Activated CD8-positive, alpha-beta memory T cell treated with anti-CD3 and anti-CD28 coated beads, Interleukin-2, amount 50 U/mL, for 24 hours (primary cell): Measurements from ENCODE around the gene ITGA2B.
"Not testable (repeated sequence)": the region's sequence is repeated elsewhere in the genome, so short reads cannot be mapped to it uniquely, and the experiment has no call there.

Experiments used
- DNase-seq: peaks from one replicate; pipeline ENCODE4 v3.0.0-alpha.2; 2020; ENCODE audit errors: extremely low read depth

The ITGA2B gene

DNA sequence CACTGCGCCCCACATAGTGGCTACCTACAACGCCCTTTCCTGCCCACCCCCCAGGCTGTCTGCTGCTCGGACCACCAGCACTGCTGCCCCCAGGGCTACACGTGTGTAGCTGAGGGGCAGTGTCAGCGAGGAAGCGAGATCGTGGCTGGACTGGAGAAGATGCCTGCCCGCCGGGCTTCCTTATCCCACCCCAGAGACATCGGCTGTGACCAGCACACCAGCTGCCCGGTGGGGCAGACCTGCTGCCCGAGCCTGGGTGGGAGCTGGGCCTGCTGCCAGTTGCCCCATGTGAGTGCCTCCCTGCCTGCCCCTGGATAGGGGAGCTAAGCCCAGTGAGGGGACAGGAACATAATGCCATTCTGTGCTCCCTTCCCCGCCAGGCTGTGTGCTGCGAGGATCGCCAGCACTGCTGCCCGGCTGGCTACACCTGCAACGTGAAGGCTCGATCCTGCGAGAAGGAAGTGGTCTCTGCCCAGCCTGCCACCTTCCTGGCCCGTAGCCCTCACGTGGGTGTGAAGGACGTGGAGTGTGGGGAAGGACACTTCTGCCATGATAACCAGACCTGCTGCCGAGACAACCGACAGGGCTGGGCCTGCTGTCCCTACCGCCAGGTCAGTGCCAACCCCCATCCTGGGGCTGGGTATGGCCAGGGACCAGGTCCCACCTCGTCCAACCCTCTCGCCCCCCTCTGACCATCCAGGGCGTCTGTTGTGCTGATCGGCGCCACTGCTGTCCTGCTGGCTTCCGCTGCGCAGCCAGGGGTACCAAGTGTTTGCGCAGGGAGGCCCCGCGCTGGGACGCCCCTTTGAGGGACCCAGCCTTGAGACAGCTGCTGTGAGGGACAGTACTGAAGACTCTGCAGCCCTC lies 37.3 kb downstream of the ITGA2B start:
- DNase-seq: no peak

DNA sequence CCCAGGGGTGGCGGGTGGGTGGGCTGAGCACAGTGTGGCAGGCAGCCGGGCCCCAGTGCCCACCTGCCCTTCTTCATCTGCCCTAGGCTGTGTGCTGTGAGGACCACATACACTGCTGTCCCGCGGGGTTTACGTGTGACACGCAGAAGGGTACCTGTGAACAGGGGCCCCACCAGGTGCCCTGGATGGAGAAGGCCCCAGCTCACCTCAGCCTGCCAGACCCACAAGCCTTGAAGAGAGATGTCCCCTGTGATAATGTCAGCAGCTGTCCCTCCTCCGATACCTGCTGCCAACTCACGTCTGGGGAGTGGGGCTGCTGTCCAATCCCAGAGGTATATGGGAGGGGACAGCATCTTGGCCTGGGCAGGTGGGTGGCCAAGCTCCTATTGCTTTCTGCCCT lies 38.0 kb downstream of the ITGA2B start:
- DNase-seq: no peak

DNA sequence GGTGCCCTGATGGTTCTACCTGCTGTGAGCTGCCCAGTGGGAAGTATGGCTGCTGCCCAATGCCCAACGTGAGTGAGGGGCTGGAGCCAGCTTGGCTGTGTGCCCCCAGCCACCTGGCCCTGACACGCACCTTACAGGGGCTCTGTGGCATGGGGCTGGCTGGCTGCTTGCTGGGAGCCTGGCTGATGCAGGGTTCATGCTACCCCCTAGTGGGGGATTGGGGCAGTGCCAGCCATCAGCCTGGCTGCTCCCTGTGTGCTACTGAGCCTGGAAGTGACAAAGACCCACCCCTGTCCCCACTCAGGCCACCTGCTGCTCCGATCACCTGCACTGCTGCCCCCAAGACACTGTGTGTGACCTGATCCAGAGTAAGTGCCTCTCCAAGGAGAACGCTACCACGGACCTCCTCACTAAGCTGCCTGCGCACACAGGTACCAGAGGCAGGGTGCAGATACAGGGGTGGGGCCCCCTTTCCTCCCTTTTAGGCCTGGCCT lies 38.7 kb downstream of the ITGA2B start:
- peak; percentile 27 for DNase-seq

DNA sequence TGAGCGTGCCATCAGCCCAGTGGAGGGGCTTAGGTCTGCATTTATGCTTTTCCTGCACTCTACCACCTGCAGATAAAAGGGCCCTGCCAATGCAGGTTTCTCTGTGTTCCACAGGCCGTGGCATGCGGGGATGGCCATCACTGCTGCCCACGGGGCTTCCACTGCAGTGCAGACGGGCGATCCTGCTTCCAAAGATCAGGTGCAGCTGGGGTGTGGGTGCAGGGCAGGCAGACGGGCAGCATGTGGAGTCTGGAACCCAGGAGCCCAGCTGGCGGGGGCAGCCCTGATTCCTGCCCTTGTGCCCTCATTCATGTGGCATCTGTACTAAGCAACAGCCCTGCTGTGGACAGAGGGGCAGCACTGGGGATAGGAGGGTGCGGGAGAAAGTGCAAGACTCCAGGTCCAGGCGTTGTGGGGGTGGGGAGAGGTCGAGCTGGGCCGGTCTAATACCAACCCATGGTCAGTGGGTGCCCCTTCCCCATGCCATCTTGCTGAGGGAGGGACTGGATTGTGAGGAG lies 39.8 kb downstream of the ITGA2B start:
- DNase-seq: no peak

DNA sequence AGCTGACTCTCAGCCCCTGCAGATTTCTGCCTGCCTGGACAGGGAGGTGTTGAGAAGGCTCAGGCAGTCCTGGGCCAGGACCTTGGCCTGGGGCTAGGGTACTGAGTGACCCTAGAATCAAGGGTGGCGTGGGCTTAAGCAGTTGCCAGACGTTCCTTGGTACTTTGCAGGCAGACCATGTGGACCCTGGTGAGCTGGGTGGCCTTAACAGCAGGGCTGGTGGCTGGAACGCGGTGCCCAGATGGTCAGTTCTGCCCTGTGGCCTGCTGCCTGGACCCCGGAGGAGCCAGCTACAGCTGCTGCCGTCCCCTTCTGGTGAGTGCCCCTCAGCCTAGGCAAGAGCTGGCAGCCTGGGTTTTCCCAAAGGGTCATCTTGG lies 40.5 kb downstream of the ITGA2B start:
- no peak for DNase-seq

DNA sequence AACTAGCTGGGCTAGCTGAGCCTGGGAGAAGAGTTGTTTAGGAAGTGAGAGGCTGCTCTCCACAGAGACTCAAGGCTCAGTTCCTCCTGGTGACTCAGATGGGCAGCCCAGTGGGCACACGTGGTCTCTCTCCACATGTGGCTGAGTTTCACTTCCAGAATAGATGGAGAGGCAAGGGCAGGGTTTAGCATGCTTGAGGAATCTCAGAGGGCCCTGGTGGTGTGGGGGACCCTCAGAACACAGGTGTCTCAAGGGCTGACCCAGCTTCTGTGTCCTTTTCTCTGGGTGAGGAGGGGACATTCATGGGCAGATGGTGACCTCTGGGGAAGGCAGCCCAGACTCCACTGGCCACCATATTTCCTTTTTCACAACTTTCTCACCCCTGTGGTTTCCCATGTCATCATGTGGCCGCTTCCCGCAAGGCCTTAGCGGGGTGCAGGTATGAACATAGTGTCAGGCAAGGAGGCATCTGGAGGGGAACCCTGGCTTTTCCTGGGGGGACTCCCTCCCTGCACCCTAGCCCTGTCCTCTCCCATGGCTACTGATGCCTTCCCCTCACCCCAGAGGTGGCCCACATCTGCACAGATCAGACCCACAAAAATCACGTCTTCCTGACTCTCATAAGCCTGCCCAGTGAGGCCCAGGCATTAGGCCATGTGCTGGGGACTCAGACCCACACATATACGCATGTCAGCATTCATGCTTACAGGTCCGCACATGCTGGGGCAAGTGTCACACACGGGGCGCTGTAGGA lies 41.0 kb downstream of the ITGA2B start:
- no peak for DNase-seq

DNA sequence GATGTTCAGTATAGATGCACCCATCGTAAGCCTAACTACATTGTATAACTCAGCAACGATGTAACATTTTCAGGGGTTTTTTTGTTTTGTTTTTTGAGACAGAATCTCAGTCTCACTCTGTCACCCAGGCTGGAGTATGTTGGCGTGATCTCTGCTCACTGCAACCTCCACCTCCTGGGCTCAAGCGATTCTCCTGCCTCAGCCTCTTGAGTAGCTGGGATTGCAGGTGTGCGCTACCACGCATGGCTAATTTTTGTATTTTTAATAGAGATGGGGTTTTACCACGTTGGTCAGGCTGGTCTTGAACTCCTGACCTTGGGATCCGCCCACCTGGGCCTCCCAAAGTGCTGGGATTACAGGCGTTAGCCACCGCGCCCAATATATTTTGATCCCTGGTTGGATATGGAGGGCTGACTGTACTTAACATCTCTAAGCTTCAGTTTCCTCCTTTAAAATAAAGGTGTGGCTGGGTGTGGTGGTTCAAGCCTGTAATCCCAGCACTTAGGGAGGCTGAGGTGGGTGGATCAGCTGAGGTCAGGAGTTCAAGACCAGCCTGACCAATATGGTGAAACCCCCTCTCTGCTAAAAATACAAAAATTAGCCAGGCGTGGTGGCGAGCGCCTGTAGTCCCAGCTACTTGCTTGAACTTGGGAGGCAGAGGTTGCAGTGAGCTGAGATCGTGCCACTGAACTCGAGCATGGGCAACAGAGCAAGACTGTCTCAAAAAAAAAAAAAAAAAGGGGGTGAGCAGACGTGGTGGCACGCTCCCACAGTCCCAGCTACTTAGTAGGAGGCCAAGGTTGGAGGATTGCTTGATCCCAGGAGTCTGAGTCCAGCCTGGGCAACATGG lies 42.0 kb downstream of the ITGA2B start:
- DNase-seq: not testable (repeated sequence)

DNA sequence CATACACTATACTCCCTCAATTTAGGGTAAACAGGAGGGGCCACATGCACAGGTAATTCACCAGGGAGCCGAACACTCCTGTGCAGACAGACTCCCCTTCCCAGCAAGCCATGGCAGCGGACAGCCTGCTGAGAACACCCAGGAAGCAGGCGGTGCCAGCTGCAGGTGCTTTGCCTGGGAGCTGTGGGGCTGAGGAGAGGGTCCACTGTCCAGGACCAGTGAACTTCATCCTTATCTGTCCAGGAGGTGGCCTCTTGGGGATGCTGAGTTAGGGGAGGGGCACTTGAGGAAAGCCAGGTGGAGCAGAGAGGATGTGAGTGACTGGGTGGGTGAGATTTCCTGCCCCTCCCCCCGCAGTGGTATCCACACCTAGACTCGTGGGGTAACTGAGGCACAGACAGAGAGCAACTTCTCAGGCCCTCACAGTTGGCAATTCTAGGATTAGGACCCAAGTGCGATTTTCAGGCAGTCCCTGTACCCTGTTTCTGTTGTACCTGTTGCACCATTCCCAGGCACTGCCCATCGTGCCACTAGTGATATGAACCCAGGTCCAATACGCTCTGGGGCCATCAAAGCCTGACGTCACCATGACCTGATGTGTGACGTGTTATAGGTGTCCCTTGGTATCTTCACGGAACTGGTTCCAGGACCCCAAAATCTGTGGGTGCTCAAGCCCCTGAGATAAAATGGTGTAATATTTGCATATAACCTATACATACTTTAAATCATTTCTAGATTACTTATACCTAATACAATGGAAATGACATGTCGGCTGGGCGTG lies 43.2 kb downstream of the ITGA2B start:
- DNase-seq: no peak

DNA sequence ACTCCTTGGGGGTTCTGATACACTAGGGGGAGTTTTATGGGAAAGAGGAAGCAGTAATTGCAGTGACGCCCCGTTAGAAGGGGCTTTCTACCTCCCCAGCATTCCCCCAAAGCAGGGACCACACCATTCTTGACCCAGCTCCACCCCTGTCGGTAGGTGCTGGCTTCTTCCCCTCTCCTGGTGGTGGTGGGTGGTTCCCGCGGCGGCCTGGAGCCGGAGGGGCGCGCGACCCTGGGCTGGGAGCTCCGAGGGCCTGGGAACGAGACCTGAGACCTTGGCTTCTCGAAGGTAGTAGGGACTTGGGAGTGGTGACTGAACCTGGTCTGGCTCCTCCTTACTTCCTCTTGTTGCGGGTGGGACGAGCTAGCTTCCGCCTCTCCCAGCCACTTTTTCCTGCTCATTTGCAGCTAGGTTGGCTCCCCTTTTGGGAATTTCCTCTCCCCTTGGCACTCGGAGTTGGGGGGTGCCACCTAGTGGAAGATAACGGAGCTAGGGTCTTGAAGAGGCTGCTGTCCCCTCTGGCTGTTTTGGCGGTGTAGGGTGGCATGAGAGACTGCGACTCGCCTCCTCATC lies 43.9 kb downstream of the ITGA2B start:
- no peak for DNase-seq

DNA sequence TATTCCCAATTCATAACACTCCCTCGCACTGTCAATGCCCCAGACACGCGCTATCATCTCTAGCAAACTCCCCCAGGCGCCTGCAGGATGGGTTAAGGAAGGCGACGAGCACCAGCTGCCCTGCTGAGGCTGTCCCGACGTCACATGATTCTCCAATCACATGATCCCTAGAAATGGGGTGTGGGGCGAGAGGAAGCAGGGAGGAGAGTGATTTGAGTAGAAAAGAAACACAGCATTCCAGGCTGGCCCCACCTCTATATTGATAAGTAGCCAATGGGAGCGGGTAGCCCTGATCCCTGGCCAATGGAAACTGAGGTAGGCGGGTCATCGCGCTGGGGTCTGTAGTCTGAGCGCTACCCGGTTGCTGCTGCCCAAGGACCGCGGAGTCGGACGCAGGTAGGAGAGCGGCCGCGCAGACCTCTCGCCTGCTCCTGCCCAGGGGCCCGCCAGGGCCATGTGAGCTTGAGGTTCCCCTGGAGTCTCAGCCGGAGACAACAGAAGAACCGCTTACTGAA lies 44.5 kb downstream of the ITGA2B start, which contains the start of gene GRN:
Gene GRN, plus strand, starts transcription at position 364 of the 515 bp plus-strand sequence. CDS start 3,863 bp downstream, outside the sequence.
- peak; percentile 58 for DNase-seq

DNA sequence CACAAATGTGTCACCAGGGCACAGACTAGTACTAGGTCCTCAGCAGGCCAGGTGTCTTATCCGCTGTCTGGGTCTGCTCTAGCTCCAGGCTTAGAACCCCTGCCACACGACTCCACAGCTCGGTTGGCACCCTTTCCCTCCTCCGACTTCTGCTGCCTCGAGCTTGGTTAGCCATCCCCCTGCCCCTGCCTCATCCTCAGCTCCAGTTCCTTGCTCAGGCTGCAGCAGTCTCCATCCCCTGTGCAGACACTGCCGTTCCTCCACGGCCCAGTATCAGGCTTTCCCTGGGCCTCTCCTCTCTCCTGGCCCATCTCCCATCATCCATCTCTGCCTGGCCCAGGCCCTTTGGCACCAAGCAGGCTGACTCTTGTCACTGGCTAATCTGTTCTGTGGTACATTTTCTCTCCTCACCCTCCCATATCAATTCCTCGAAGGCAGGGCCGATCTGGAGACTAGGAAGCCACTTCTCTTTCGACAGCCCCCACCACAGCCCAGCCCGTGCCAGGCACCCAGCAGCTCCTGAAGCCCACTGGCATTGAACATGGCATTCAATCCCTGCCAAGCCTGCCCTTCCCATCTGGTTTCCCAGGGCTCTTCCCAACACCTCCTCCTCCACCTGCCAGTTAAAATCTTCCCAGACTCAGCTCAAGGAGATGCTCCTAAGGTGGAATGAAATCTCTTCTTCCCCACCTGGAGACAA lies 45.8 kb downstream of the ITGA2B start:
- DNase-seq: no peak

DNA sequence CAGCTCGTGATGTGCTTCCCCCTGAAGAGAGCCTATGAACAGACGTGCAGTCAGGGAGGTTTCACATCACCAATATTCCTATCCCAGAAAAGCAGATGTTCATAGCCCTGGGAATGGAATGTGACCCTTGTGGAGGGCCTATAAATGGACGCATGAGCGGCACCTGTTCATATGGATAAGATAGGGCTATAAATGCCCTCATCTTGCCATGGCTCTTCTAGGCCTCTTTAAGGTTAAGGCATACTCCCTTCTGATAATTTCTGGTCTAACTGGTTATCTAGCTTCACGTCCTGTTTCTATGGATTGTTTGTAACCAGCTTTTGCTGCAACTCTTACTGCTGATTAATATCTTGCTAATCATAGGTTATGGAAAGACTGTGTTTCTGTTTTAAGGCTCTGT lies 48.9 kb downstream of the ITGA2B start:
- not testable (repeated sequence) for DNase-seq

DNA sequence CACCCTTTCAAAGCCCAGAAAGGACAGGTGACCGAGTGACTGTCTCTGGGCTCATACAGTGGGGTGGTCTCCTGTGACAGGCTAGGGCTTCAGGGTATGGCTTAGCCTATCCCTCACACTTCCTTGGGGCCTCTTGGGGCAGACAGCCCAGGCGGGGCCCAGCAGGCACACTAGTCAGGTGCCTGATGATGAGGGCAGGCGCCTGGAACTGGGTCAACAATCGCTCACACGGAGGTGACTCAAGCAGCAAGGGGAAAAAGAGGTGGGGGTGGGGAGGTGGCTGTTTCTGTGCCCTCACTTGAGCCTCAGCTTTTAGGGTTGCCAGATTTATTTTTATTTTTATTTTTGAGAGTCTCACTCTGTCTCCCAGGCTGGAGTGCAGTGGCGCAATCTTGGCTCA lies 50.7 kb downstream of the ITGA2B start:
- DNase-seq: no peak

DNA sequence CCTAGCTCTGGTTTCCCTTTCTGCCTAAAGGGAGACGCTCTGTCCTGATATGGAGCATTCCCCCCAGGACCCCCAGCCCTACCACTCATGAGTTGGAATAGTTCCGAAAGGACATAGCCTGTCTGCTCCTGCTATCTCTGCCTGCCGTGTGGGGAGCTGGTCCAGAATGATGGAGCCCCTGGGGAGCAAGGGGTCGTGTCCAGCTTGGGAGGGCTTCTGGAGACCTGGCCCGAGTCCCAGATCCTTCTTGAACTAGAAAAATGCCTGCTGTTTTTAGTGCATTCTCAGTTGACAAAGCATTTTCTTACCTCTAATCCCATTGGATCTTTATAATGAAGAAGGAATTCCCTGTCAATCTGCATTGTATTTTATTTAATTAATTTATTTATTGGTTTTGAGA lies 53.5 kb downstream of the ITGA2B start:
- DNase-seq: no peak

DNA sequence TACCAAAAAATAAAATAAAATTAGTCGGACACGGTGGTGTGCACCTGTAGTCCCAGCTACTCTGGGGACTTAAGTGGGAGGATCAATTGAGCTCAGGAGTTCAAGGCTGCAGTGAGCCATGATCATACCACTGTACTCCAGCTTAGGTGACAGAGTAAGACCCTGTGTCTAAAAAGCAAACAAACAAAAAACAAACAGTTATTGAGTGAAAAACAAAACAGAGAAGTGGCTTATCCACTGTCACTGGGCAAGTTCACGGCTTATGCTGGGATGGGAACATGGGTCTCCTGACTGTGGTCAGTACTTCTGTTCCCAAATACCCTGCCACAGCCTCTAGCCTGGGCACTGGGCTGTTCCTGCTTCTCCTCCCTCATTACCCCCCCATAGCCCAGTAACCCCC lies 53.9 kb downstream of the ITGA2B start:
- no peak for DNase-seq

DNA sequence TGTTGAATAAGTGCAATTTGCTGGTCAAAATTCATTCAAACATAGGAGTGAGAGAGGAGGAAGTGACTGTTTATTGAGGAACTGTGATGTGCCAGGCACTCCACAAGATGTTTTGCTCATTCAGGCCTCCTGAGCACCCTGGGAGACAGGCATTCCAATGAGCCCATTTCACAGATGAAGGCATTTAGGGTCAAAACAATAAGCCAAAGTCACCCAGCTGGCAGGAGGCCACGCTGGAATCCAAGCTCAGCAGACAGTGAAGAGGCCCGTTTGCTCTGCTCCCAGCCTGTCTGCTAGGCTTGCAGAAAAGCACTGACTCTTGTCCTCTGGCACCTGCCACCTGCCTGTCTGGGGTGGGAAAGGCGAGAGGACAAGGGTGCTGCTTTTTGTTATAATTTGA lies 54.7 kb downstream of the ITGA2B start:
- DNase-seq: no peak

DNA sequence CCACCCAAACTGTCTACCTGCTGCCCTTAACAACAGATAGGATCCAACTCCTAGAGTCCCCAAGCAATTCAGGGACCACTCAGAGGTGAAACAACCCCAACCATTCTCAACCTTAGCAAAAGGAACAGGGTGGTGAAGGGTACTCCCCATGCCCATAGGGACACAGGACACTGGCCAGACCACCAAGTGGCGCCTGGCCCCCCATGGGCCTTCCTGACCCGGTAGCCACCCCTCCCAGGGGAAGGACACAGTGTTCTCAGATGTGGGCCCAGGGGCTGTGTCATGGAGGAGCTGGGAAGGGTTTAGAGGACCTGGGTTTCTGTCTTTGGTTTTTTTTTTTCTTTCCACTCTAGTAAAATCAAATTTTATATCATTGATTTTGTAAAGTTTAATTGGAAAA lies 55.1 kb downstream of the ITGA2B start:
- DNase-seq: no peak

DNA sequence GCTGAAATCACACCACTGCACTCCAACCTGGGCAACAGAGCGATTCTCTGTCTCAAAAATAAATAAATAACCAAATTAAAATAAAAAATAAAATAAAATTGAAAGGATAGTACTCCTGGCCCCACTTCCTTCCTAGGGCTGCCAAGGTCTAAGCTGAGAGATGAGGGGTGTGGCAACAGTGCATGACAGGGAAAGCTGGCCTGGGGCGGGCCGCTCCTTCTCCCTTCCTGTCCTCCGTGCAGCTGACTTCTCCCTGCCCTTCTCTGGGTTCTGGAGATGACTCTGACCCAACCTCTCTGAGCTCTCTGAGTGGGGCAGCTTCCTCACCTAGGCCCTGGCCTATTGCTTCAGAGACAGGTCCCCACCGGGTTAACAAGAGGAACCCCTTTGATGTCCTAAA lies 56.1 kb downstream of the ITGA2B start:
- DNase-seq: no peak

DNA sequence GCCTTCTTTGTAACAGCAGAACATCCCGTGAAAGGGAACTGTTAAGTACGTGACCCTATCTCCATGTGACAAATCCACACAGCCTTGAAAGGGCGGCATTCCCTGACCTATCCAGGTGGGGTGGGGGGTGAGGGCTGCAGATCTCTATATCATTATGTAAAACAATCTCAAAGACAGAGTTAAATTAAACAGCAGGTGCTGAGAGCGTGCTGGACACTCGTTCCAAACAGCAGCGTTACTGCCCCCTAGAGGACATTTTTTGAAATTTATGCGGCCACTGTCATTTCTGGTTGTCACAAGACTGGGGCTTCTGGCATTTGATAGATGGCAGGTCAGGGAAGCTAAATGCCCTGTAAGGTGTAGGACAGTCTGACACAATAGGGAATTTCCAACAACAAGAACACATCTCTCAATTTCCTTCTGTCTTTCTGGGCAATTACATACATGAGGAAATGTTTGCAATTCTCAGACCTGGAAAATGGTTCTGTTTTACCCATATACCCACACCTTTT lies 58.1 kb downstream of the ITGA2B start:
- peak; percentile 49 for DNase-seq
